DND-41 (cell line): ENCODE results near the gene MEF2D.

Source experiments
- ATAC-seq: fragments of 200-7000 bp; cut with Tn5 transposase; 3 replicates; pipeline ENCODE4 v1.9.1; 2021; ENCODE audit warnings: low read depth; ENCODE audit not compliant: insufficient read depth
- DNase-seq: peaks from one replicate; pipeline ENCODE4 v3.0.0-alpha.2; 2020
- H2AFZ ChIP-seq: 2 replicates; pipeline ENCODE4 v1.6.0; 2012; ENCODE audit warnings: low read depth, low read length
- H3K27ac ChIP-seq: 2 replicates; pipeline ENCODE4 v1.5.1; 2012; ENCODE audit warnings: low read length, inconsistent platforms
- H3K27me3 ChIP-seq: fragments of 200-600 bp; sonication (generic); 2 replicates; pipeline ENCODE4 v1.6.0; 2012; ENCODE audit warnings: low read length, mild to moderate bottlenecking, inconsistent platforms; ENCODE audit not compliant: insufficient read depth, poor library complexity
- H3K36me3 ChIP-seq: 2 replicates; pipeline ENCODE4 v1.5.1; 2012; ENCODE audit warnings: low read length, inconsistent platforms; ENCODE audit not compliant: insufficient read depth
- H3K4me1 ChIP-seq: 2 replicates; pipeline ENCODE4 v1.5.1; 2012; ENCODE audit warnings: mild to moderate bottlenecking, low read length; ENCODE audit not compliant: insufficient read depth
- H3K4me2 ChIP-seq: 2 replicates; pipeline ENCODE4 v1.6.0; 2012; ENCODE audit warnings: mild to moderate bottlenecking, moderate library complexity, low read length, inconsistent platforms; ENCODE audit not compliant: insufficient read depth
- H3K4me3 ChIP-seq, 2 experiments: fragments of 200-600 bp in 1 of 2; shearing (Covaris generic) in 1 of 2; 2 replicates each; pipeline ENCODE4 v1.5.1; 2012 to 2016; ENCODE audit warnings: inconsistent platforms in 2 of 2, low read length in 2 of 2, mild to moderate bottlenecking in 2 of 2, low read depth in 1 of 2, moderate library complexity in 1 of 2
- H3K79me2 ChIP-seq: 2 replicates; pipeline ENCODE4 v1.6.0; 2012; ENCODE audit warnings: low read length, inconsistent platforms; ENCODE audit not compliant: insufficient read depth
- H3K9ac ChIP-seq: 2 replicates; pipeline ENCODE4 v1.6.0; 2012; ENCODE audit warnings: low read depth, mild to moderate bottlenecking, inconsistent platforms, low read length, moderate library complexity
- H3K9me3 ChIP-seq: 2 replicates; pipeline ENCODE4 v1.5.1; 2012; ENCODE audit warnings: low read length, moderate library complexity, mild to moderate bottlenecking, inconsistent platforms; ENCODE audit not compliant: insufficient read depth, severe bottlenecking
- H4K20me1 ChIP-seq: 2 replicates; pipeline ENCODE4 v1.6.0; 2012; ENCODE audit warnings: low read length; ENCODE audit not compliant: insufficient read depth
- EZH2 ChIP-seq: IDR thresholded peaks from 3 replicates; pipeline ENCODE4 v1.6.1; 2012; ENCODE audit warnings: borderline replicate concordance, low read depth, mild to moderate bottlenecking, moderate library complexity, low read length, inconsistent platforms; ENCODE audit not compliant: severe bottlenecking
- TF ChIP-seq, protein P1 (sequence below): IDR thresholded peaks from 2 replicates; pipeline ENCODE4 v1.5.1; 2012; ENCODE audit warnings: borderline replicate concordance, low read length, moderate library complexity, mild to moderate bottlenecking; ENCODE audit not compliant: poor library complexity, severe bottlenecking; ENCODE audit errors: extremely low read depth

MEF2D gene

DNA sequence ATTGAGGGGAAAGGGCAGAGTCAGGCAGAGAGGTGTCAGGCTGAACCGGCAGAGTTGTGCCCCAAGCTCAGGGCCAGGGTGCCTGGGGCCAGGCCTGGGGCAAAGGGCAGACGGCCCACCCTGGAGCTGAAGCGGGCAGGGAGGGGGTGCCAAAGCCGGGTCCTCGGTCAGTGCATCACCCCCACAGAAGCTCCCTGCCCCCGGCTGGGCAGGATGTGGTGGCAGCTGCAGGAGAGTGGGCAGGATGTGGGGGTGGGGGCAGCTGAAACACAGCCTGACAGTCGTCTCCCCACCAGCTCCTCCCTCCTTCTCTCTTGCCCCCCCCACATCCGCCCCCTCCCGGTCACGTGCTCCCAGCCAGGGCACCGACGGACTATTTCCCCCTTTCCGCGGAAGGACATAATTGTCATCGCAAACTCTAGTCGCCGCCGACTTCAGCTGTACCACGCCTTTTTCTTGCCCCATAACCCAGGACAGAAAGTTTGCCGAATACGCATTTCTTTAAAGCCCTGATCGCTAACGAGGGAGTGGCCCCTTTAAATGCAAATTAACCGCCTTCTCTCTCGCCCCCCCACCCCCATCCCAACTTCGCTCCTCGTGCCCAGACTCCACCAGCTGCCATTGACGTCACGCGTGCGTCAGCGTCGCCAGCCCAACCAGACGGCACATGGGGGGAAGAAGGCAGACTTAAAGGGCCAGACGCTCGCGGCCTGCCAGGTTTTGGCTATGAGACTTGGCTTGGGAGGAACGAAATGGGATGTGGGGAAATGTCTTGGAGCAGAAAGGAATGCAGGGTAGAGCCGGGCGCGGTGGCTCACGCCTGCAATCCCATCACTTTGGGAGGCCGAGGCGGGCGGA is 4.5 kb upstream of the MEF2D start:
- peak overlapping the region; percentile 95 for H3K27ac ChIP-seq
- peak overlapping the region; percentile 60 for H3K4me2 ChIP-seq
- ATAC-seq (peak; percentile 63), DNase-seq (peak; percentile 99)
- peaks cover 44% of the 10 kb centered on the region for H3K4me1 ChIP-seq
- no peaks in the 10 kb centered on the region for H3K9me3 ChIP-seq
- no peaks in the 10 kb centered on the region for H4K20me1 ChIP-seq
- peak overlapping the region in 1 of 2 experiments; percentile 51; a peak in 2 of 4 replicates for H3K4me3 ChIP-seq
- no peaks in the 10 kb centered on the region for H3K27me3 ChIP-seq
- peak overlapping the region; percentile 96 for H3K9ac ChIP-seq
- peaks cover 14% of the 10 kb centered on the region for H3K79me2 ChIP-seq
- H2AFZ ChIP-seq: peak overlapping the region; percentile 84
- no peaks in the 10 kb centered on the region for H3K36me3 ChIP-seq
- no peak for TF ChIP-seq EZH2
- TF ChIP-seq, protein P1, sequence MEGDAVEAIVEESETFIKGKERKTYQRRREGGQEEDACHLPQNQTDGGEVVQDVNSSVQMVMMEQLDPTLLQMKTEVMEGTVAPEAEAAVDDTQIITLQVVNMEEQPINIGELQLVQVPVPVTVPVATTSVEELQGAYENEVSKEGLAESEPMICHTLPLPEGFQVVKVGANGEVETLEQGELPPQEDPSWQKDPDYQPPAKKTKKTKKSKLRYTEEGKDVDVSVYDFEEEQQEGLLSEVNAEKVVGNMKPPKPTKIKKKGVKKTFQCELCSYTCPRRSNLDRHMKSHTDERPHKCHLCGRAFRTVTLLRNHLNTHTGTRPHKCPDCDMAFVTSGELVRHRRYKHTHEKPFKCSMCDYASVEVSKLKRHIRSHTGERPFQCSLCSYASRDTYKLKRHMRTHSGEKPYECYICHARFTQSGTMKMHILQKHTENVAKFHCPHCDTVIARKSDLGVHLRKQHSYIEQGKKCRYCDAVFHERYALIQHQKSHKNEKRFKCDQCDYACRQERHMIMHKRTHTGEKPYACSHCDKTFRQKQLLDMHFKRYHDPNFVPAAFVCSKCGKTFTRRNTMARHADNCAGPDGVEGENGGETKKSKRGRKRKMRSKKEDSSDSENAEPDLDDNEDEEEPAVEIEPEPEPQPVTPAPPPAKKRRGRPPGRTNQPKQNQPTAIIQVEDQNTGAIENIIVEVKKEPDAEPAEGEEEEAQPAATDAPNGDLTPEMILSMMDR: no peak

DNA sequence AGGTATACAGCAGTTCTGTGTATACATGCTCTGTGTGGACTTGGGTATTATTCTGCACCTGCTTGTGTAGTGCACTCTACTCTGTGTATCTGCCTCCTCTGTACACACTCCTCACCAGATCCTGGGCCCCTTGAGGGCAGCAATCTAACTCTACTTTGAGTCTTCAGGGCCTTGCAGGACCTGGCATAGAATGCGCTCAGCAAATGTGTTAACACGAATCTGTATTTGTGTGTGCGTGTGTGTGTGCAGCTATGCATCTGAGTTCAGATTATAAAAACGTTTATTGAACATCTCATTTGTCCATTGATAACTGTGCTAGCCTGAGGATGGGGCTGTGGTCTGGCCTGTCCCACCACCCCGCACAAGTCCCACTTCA is 3.9 kb upstream of the MEF2D start:
- Histone ChIP-seq H3K27ac (peak overlapping the region; percentile 95), H3K9ac (peak overlapping the region; percentile 96), H3K27me3 (no peaks in the 10 kb centered on the region), H3K4me3 (peak overlapping the region in 1 of 2 experiments; percentile 49; a peak in 2 of 4 replicates), H2AFZ (peak overlapping the region; percentile 41), H3K9me3 (no peaks in the 10 kb centered on the region), H4K20me1 (peaks cover 3% of the 10 kb centered on the region), H3K4me2 (peak overlapping the region; percentile 60), H3K36me3 (no peaks in the 10 kb centered on the region; the same call in 1 of the 2 replicates), H3K79me2 (peaks cover 20% of the 10 kb centered on the region), H3K4me1 (peaks cover 46% of the 10 kb centered on the region)
- TF ChIP-seq EZH2: no peak
- TF ChIP-seq, protein P1: peak; percentile 10
- ATAC-seq (peak; percentile 33), DNase-seq (peak; percentile 73)

DNA sequence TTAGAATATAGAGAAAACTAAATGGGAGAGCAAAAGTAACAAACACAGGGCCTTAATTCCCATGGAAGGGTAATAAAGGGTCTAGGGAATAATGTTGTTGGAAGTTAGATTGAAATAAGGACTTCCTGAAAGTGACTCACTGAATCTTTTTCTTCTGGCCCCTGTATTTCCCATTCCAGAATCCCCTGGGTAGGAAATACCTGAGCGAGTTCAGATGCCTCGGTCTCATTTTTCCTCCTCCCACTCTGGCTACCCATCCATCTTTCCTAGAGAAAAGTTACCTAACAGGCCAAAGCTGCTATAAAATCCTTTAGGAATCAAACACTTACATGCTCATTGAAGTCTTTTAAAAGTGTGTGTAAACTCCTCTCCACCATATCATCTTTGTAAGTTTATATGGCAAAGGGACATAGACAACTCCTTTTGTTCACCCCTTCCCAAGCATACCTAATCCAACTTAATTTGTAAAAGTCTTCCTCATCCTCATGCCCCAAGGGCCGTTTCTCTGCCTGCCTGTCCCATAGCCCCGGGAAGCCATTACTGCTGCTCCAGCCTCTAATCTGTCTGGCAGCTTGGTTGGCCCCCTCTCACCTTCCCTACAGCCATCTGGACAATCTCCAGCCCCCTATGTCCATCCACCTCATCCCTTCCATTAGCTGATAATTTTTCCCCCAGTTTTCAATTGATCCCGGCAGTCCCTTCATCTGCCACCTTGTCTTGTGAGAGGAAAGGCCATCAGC is 3.3 kb upstream of the MEF2D start:
- H3K4me3 ChIP-seq: peak overlapping the region in 1 of 2 experiments; percentile 49; a peak in 1 of 4 replicates

More for the DNA sequence above, 3.3 kb upstream of the MEF2D start:
- Histone ChIP-seq H4K20me1 (peaks cover 8% of the 10 kb centered on the region), H3K4me1 (peaks cover 52% of the 10 kb centered on the region), H3K9ac (peak overlapping the region; percentile 96), H2AFZ (peak overlapping the region; percentile 9), H3K9me3 (no peaks in the 10 kb centered on the region), H3K4me2 (peak overlapping the region; percentile 60), H3K36me3 (peaks cover 2% of the 10 kb centered on the region; the same call in 1 of the 2 replicates), H3K79me2 (peaks cover 25% of the 10 kb centered on the region), H3K27ac (peak overlapping the region; percentile 95), H3K27me3 (no peaks in the 10 kb centered on the region)
- ATAC-seq (no peak), DNase-seq (no peak)
- TF ChIP-seq EZH2: no peak
- TF ChIP-seq, protein P1: no peak
